K562 treated with DMSO at 1 percent for 48 hours (cell line): ENCODE results near the gene FUT1. TPM values are rescaled to one million over a fixed set of nuclear protein-coding genes. Genes with fewer than 3 reads are reported as not detected.

Experiments used
- total RNA-seq: library from RNA; unstranded; fragments of 300-600 nt; gene quantifications from 2 replicates; pipeline ENCODE4 v1.2.3, GENCODE V29; 2022; ENCODE audit warnings: low replicate concordance; ENCODE audit errors: extremely low read depth

FUT1 gene
- not detected in 2 replicates for total RNA-seq

DNA sequence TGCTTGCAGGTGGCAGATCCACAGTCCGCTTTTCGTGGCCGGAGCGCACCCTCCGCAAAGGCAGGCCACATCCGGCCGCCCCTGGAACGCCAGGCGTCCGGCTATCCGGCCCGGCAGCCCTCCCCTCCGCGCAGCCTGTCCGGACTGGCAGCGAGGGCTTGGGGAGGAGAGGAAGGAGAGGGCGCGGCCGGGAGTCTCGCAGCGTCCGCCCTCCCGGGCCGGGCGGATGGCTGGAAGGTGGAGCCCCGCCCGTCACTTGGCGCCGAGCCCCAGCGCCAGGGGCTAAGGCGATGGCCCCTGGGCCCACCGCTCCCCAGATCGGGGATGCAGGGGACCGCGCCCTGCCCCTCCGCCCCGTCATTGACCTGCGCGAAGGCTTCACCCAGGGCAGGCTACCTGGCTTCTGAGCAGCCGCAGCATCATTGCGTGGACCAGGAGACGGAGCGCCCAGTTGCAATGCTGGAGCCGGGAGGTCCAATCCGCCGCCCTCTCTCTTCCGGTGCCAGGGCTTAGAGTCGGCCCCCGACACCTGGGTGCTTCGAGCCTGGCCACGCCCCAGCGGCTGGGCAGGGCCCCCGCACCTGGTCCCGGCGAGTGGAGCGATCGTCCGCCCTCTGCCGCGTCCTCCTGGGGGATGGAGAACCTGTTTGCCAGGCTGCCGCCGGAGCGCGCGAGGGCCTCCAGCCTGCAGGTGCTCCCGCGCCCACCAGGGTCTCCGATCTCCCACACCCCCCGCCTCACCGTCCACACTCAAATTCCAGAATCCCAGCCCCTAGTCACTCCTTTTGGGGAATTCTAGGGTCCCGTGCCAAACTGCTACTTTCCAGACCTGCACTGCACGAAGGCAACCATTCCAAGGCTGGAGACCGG, at the start of gene FUT1:
Gene FUT1 (minus strand): TSS at position 146 of the 870 bp plus-strand sequence. CDS start 1,360 bp downstream, outside the sequence.

DNA sequence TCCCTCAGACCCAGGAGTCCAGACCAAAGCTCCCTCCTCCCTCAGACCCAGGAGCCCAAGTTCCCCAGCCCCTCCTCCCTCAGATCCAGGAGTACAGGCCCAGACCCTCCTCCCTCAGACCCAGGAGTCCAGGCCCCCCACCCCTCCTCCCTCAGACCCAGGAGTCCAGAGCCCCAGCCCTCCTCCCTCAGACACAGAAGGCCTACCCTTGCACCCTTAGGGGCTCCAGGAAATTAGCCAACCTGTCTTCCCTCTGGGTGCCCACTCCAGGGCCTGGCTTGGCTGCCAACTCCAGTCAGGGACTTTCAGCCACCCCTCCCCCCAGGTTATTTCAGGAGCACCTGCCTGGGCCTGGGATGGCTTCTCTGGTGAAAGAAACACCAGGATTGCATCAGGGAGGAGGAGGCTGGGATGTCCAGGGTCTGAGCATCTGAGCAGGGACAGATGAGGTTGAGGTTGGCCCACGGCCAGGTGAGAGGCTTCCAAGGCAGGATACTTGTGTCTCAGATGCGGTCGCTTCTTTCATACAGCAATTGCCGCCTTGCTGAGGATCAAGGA, 2.7 kb upstream of the FUT1 start, which contains the start of gene FGF21:
Gene FGF21 (plus strand): TSS at position 441 of the 558 bp plus-strand sequence. CDS start 713 bp downstream, outside the sequence.

DNA sequence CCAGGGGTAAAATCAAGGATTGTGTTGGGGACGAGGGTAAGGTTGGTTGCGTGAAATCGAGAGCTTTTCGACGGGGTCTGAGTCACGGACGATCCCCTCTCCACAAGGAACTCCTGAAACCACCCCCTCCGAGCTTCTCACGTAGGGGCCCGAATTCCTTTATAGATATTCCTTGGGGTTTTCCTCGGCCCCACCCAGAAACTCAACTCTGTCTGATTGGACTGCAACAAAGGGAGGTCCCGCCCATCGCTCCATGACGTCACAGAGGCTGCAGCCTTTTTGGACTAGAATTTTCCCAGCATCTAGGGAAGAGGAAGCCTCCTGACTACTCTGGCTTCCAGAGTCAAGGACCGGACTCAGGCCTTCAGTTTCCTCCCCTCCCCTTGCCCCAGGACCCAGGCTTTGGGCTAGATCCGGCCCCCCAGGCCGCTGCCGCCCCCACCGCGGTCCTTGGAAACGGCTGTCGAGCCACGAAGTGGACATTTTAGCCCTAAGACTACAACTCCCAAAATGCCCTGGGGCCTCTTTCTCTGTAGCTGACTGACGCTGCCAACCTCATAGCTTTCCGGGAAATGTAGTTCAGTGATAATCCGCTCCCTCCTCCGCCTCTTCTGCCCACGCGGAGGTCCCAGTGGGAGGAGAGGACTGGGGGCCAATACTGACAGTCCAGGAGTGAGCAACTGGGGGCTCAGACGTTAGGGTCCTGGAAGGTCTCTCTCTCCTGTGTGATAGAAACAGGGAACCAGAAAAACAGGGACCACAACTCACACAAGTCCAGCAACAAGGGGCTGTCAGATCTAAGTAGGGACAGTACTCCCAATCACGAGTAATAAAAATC, 5.5 kb downstream of the FUT1 start, which contains the start of gene IZUMO1:
Gene IZUMO1 (minus strand): TSS at position 172 of the 838 bp plus-strand sequence. CDS start 1,050 bp downstream, outside the sequence.

DNA sequence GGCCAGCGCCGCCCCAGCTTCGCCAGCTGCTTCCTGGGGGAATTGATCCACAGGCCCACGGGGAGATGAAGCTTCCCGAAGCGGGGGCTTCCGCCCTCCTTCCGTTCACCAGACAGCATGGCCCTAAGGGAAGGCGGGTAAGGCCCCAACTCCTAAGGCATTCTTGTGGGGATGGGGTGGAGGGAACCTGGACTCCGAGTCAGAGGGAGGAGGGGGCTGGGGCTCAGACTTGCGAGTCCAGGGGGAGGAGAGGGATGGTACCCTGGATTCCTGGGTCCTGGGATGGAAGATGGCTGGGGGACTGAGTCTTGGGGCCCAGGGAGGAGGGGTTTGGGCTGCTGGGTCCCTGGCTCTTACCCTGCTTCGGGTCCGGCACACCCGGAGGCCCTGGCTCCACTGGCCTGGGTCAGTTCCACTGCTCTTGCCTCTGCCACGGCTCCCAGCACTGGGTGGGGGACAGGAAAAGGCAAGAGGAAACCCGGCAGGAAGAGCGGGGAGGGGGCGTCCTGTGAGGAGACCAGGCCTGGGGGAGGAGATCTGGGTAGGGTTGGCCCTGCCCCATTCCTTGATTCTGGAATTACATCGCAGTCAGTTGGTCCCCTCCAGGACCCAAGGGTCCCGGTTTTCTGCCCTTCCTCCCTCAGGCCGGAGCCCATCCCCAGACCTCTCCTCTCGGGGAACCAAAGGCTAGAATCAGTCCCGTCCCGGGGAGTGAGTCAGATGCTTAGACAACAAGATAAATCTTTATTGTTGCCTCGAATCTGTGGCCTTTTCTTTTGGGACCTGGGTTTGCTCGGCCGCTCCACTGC, 12.1 kb downstream of the FUT1 start, which contains the start of gene RASIP1:
Gene RASIP1 (minus strand): TSS at position 447 of the 809 bp plus-strand sequence. CDS start 328 bp downstream, at position 119.

DNA sequence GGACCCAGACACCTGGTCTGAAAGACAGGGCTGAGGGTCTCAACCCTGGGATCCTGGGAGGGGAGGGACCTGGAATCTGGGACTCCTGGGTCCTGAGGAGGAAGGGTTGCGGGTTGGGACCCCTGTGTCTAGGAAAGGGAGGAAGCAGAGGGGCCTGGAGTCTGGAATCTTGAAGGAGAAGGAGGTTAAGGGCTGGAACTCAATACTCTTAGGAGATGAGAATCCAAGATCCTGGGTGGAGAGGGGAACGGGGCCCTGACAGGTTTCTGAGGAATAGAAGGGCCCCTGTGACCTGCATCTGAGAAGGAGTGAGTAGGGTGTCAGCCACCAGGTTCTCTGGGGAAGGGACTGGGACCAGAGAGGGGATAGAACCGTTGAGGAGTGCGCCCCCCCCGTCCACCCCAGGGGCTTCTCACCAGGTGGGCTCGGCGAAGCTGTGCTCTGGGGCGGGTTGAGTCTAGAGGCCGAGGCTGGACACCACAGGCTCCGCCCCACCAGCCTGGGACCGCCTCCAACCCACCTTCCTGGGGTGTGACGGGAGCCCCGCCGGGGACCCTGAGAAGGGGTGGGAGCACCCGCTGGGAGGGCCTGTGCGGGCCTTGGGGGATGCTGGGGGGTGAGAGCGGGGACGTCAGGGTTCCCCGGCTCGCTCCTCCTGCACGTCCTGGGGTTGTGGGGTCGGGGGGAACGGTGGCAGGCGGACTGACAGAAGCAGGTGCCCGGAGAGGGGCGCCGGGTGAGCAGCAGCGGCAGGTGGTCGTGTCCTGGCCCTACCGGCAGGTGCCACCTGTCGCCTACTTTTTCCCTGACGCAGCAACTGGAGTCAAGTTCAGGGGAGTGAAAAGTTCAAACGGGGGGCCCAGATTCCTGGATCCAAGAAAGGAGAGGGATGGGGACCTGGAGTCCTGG, 32.9 kb downstream of the FUT1 start, which contains the start of gene MAMSTR:
Gene MAMSTR (minus strand): TSS at position 463 of the 909 bp plus-strand sequence. CDS start 694 bp downstream, outside the sequence.

Other genes with a start within 250 kb of the FUT1 start
- not detected in 2 replicates for gene LMTK3, start 240.8 kb downstream of the FUT1 start, total RNA-seq
- gene SULT2B1, start 200.5 kb downstream of the FUT1 start, total RNA-seq: not detected in 2 replicates
- not detected in 2 replicates for gene SPACA4, start 145.9 kb downstream of the FUT1 start, total RNA-seq
- not detected in 2 replicates for gene FAM83E, start 137.6 kb downstream of the FUT1 start, total RNA-seq
- 1,825 and 4,740 TPM in 2 replicates for gene RPL18, start 133.5 kb downstream of the FUT1 start, total RNA-seq
- not detected in 2 replicates for gene SPHK2, start 133.1 kb downstream of the FUT1 start, total RNA-seq
- not detected in 2 replicates for gene DBP, start 115.3 kb downstream of the FUT1 start, total RNA-seq
- gene CA11, start 106.5 kb downstream of the FUT1 start, total RNA-seq: not detected in 2 replicates
- not detected in 2 replicates for gene NTN5, start 79.6 kb downstream of the FUT1 start, total RNA-seq
- not detected in 2 replicates for gene FUT2, start 56.7 kb downstream of the FUT1 start, total RNA-seq
- not detected in 2 replicates for gene MAMSTR, start 32.9 kb downstream of the FUT1 start, total RNA-seq
- gene RASIP1, start 12.0 kb downstream of the FUT1 start, total RNA-seq: not detected in 2 replicates
- gene IZUMO1, start 5.7 kb downstream of the FUT1 start, total RNA-seq: not detected in 2 replicates
- gene FGF21, start 2.9 kb upstream of the FUT1 start, total RNA-seq: not detected in 2 replicates
- not detected in 2 replicates for gene BCAT2, start 58.4 kb upstream of the FUT1 start, total RNA-seq
- gene HSD17B14, start 83.8 kb upstream of the FUT1 start, total RNA-seq: not detected in 2 replicates
- gene PLEKHA4, start 116.0 kb upstream of the FUT1 start, total RNA-seq: not detected in 2 replicates
- gene PPP1R15A, start 119.8 kb upstream of the FUT1 start, total RNA-seq: not detected in 2 replicates
- not detected in 2 replicates for gene TULP2, start 146.1 kb upstream of the FUT1 start, total RNA-seq
- 924 and 1,522 TPM in 2 replicates for gene NUCB1, start 147.7 kb upstream of the FUT1 start, total RNA-seq
- gene DHDH, start 181.1 kb upstream of the FUT1 start, total RNA-seq: not detected in 2 replicates
- gene BAX, start 202.2 kb upstream of the FUT1 start, total RNA-seq: not detected in 2 replicates
- 5,393 and 6,511 TPM in 2 replicates for gene FTL, start 212.7 kb upstream of the FUT1 start, total RNA-seq
- 109 TPM in 1 of 2 replicates, not detected in the other for gene GYS1, start 240.7 kb upstream of the FUT1 start, total RNA-seq
- not detected in 2 replicates for gene RUVBL2, start 241.2 kb upstream of the FUT1 start, total RNA-seq